Pons (tissue), 1 donor: Measurements from ENCODE around the gene CACNG8.
"Not testable (repeated sequence)": the region's sequence is repeated elsewhere in the genome, so short reads cannot be mapped to it uniquely, and the experiment has no call there.

Experiments used
- DNase-seq: peaks from one replicate; pipeline ENCODE4 v3.0.0-alpha.2; 2016; ENCODE audit warnings: low spot score

CACNG8 gene

GRCh38 chr19:53962887-53963431 lies at the start of gene CACNG8:
Gene CACNG8, plus strand, starts transcription at chr19:53962937.
- no peak for DNase-seq

- no peak for DNase-seq
These were observed 47.7 kb upstream of the CACNG8 start for GRCh38 chr19:53915000-53915399.

GRCh38 chr19:53916004-53916403 lies 46.7 kb upstream of the CACNG8 start:
- DNase-seq, result no peak

GRCh38 chr19:53917356-53917755 lies 45.4 kb upstream of the CACNG8 start:
- no peak for DNase-seq

- no peak for DNase-seq
These were observed 35.0 kb upstream of the CACNG8 start for GRCh38 chr19:53927739-53928138.

GRCh38 chr19:53936029-53936428 lies 26.7 kb upstream of the CACNG8 start:
- no peak for DNase-seq

GRCh38 chr19:53942001-53942786 lies 20.5 kb upstream of the CACNG8 start:
- no peak for DNase-seq

GRCh38 chr19:53944416-53944815 lies 18.3 kb upstream of the CACNG8 start:
- no peak for DNase-seq

- DNase-seq, result no peak
These were observed 17.8 kb upstream of the CACNG8 start for GRCh38 chr19:53944933-53945332.

- no peak for DNase-seq
These were observed 17.3 kb upstream of the CACNG8 start for GRCh38 chr19:53945441-53945840.

- no peak for DNase-seq
These were observed 16.7 kb upstream of the CACNG8 start for GRCh38 chr19:53945998-53946397.

GRCh38 chr19:53947624-53948023 lies 15.1 kb upstream of the CACNG8 start:
- no peak for DNase-seq

- not testable (repeated sequence) for DNase-seq
These were observed 14.1 kb upstream of the CACNG8 start for GRCh38 chr19:53948611-53949010.

- DNase-seq, result no peak
These were observed 11.3 kb upstream of the CACNG8 start for GRCh38 chr19:53951436-53951835.

- DNase-seq, result no peak
These were observed 10.8 kb upstream of the CACNG8 start for GRCh38 chr19:53951947-53952346.

- no peak for DNase-seq
These were observed 9.4 kb upstream of the CACNG8 start for GRCh38 chr19:53953383-53953782.

GRCh38 chr19:53957448-53958167 lies 5.1 kb upstream of the CACNG8 start:
- no peak for DNase-seq

- DNase-seq, result peak; percentile 35
These were observed 4.6 kb upstream of the CACNG8 start for GRCh38 chr19:53958168-53958571.

- DNase-seq, result no peak
These were observed 3.6 kb upstream of the CACNG8 start for GRCh38 chr19:53958823-53959757.

GRCh38 chr19:53960187-53960586 lies 2.5 kb upstream of the CACNG8 start:
- no peak for DNase-seq

- DNase-seq, result no peak
These were observed 1.9 kb upstream of the CACNG8 start for GRCh38 chr19:53960886-53961285.
